HEK293T (cell line): ENCODE measurements around the gene TMA7.
"Not testable (repeated sequence)": the region's sequence is repeated elsewhere in the genome, so short reads cannot be mapped to it uniquely, and the experiment has no call there.

ENCODE experiments used
- CTCF ChIA-PET: fragments of 350-600 bp; formaldehyde crosslinking; extraction: SDS; loops from one replicate; lab custom pipeline; 2021; ENCODE audit warnings: antibody characterized with exemption, inconsistent platforms; lab: Yijun Ruan, JAX
- POLR2A ChIA-PET: fragments of 350-600 bp; formaldehyde crosslinking; extraction: SDS; loops from one replicate; lab custom pipeline; 2020; ENCODE audit warnings: antibody characterized with exemption, inconsistent platforms; lab: Yijun Ruan, JAX
- DNase-seq: peaks from one replicate; pipeline ENCODE4 v3.0.0; 2012; ENCODE audit warnings: mixed read lengths; ENCODE audit errors: extremely low spot score
- ARNT ChIP-seq: fragments of 450-650 bp; IDR thresholded peaks from 2 replicates; pipeline ENCODE4 v1.6.1; 2017; ENCODE audit warnings: mild to moderate bottlenecking
- BHLHE40 ChIP-seq: fragments of 450-650 bp; IDR thresholded peaks from 2 replicates; pipeline ENCODE4 v1.6.1; 2016; ENCODE audit warnings: mild to moderate bottlenecking, moderate library complexity, borderline replicate concordance
- CTBP1 ChIP-seq: fragments of 450-650 bp; IDR thresholded peaks from 2 replicates; pipeline ENCODE4 v1.6.1; 2016; ENCODE audit warnings: borderline replicate concordance
- ELF4 ChIP-seq: fragments of 450-650 bp; IDR thresholded peaks from 2 replicates; pipeline ENCODE4 v1.6.1; 2017; ENCODE audit warnings: antibody characterized with exemption
- FOXA1 ChIP-seq: fragments of 450-650 bp; IDR thresholded peaks from 2 replicates; pipeline ENCODE4 v1.6.1; 2016; ENCODE audit warnings: mild to moderate bottlenecking
- FOXK2 ChIP-seq: fragments of 450-650 bp; IDR thresholded peaks from 2 replicates; pipeline ENCODE4 v1.6.1; 2016; ENCODE audit warnings: mild to moderate bottlenecking
- FOXM1 ChIP-seq: fragments of 450-650 bp; IDR thresholded peaks from 2 replicates; pipeline ENCODE4 v1.6.1; 2017; ENCODE audit warnings: mild to moderate bottlenecking, borderline replicate concordance
- HDGF ChIP-seq: fragments of 450-650 bp; IDR thresholded peaks from 2 replicates; pipeline ENCODE4 v1.6.1; 2017; ENCODE audit warnings: antibody characterized with exemption, borderline replicate concordance
- L3MBTL2 ChIP-seq: fragments of 450-650 bp; conservative IDR thresholded peaks from 2 replicates; pipeline ENCODE4 v1.6.1; 2016; ENCODE audit warnings: mild to moderate bottlenecking
- LEF1 ChIP-seq: fragments of 450-650 bp; IDR thresholded peaks from 2 replicates; pipeline ENCODE4 v1.6.1; 2017; ENCODE audit warnings: mild to moderate bottlenecking, borderline replicate concordance
- NFRKB ChIP-seq: fragments of 450-650 bp; IDR thresholded peaks from 2 replicates; pipeline ENCODE4 v1.6.1; 2016; ENCODE audit warnings: mild to moderate bottlenecking, moderate library complexity
- PKNOX1 ChIP-seq: fragments of 450-650 bp; IDR thresholded peaks from 2 replicates; pipeline ENCODE4 v1.6.1; 2016
- SP1 ChIP-seq: fragments of 450-650 bp; IDR thresholded peaks from 2 replicates; pipeline ENCODE4 v1.6.1; 2017
- SUZ12 ChIP-seq: fragments of 450-650 bp; IDR thresholded peaks from 2 replicates; pipeline ENCODE4 v1.6.1; 2016; ENCODE audit warnings: mild to moderate bottlenecking
- TARDBP ChIP-seq: fragments of 450-650 bp; IDR thresholded peaks from 2 replicates; pipeline ENCODE4 v1.6.1; 2016
- ZNF384 ChIP-seq: fragments of 450-650 bp; IDR thresholded peaks from 2 replicates; pipeline ENCODE4 v1.6.1; 2016

The TMA7 gene

GRCh38 chr3:48476426-48477053 lies 36.5 kb downstream of the TMA7 start:
- no peak for TF ChIP-seq HDGF
- no peak for TF ChIP-seq ZNF384
- TF ChIP-seq ELF4 = no peak
- no peak for TF ChIP-seq PKNOX1
- TF ChIP-seq ARNT = no peak
- TF ChIP-seq LEF1 = no peak
- no peak for TF ChIP-seq L3MBTL2
- no peak for TF ChIP-seq FOXM1
- TF ChIP-seq FOXK2 = no peak
- TF ChIP-seq SP1 = no peak
- TF ChIP-seq FOXA1 = no peak
- ChIA-PET CTCF (interaction anchor here (0.6 kb wide), 1 partner anchor 69 kb away, joined by 3 read pairs; no protein-coding TSS in a partner anchor), POLR2A (interaction anchor here (0.6 kb wide), 1 partner anchor 790 kb away, joined by 3 read pairs; no protein-coding TSS in a partner anchor)
- DNase-seq = no peak

GRCh38 chr3:48477959-48478520 lies 38.0 kb downstream of the TMA7 start:
- TF ChIP-seq FOXA1 = no peak
- TF ChIP-seq PKNOX1 = no peak
- ChIA-PET CTCF (no interaction called here), POLR2A (no interaction called here)
- DNase-seq = peak; percentile 0

GRCh38 chr3:48478626-48479555 lies 38.8 kb downstream of the TMA7 start:
- ChIA-PET CTCF (no interaction called here), POLR2A (no interaction called here)
- no peak for TF ChIP-seq ARNT
- TF ChIP-seq CTBP1 = no peak
- no peak for TF ChIP-seq SP1
- TF ChIP-seq FOXK2 = no peak
- no peak for TF ChIP-seq FOXA1
- TF ChIP-seq TARDBP = no peak
- TF ChIP-seq LEF1 = no peak
- TF ChIP-seq SUZ12 = no peak
- no peak for TF ChIP-seq L3MBTL2
- no peak for TF ChIP-seq NFRKB
- TF ChIP-seq FOXM1 = no peak
- no peak for TF ChIP-seq HDGF
- TF ChIP-seq BHLHE40 = no peak
- TF ChIP-seq PKNOX1 = no peak
- TF ChIP-seq ELF4 = no peak

GRCh38 chr3:48480891-48481290 lies 40.8 kb downstream of the TMA7 start:
- CTCF ChIA-PET, POLR2A ChIA-PET, DNase-seq: not testable (repeated sequence)

More at GRCh38 chr3:48478626-48479555, 38.8 kb downstream of the TMA7 start:
- DNase-seq = peak; percentile 3

GRCh38 chr3:48482822-48483221 lies 42.8 kb downstream of the TMA7 start:
- DNase-seq, CTCF ChIA-PET: not testable (repeated sequence)
- POLR2A ChIA-PET = interaction anchor here (2.5 kb wide), 1 partner anchor 10 kb away, joined by 12 read pairs; no protein-coding TSS in a partner anchor

- TF ChIP-seq SUZ12 (no peak), ZNF384 (no peak), TARDBP (no peak), FOXA1 (no peak)
- ChIA-PET CTCF (no interaction called here), POLR2A (no interaction called here)
- no peak for DNase-seq
Measured at GRCh38 chr3:48486952-48487351, 46.9 kb downstream of the TMA7 start.
